ENCODE data around the gene TP53RK. TPM values are rescaled to one million over a fixed set of nuclear protein-coding genes. Genes with fewer than 3 reads are reported as not detected.
"Not testable (repeated sequence)": the region's sequence is repeated elsewhere in the genome, so short reads cannot be mapped to it uniquely, and the experiment has no call there.

TP53RK gene
- total RNA-seq, 1 donor from 2014 or later: 17.3 TPM

DNA sequence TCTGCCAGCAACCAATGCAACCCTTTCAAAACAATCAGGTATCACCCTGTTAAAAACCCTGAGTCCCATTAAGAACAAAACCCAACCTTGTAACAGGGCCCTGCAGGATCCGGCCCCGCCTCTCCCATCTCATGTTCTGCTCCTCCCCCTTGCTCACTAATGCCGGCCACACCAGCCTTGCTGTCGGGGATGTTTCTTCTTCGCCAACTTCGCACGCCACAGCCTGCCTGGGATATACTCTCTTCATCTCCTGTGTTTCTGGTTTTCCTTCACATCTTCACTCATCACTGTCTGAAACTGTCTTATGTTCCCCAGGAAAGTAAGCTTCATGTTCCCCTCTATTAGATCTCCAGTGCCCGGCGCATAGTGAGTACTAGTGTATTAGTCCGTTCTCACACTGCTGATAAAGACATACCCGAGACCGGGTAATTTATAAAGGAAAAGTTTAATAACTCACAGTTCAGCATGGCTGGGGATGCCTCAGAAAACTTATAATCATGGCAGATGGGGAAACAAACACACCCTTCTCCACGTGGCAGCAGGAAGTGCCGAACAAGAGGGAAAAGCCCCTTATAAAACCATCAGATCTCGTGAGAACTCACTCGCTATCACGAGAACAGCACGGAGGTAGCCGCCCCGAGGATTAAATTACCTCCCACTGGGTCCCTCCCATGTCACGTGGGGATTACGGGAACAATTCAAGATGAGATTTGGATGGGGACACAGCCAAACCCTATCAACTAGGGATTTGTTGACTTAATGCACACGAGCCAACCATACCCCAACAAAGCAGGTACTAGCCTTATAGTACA lies 5.1 kb downstream of the TP53RK start:
- intact Hi-C loops (cut with micrococcal nuclease): loop anchor here (10.0 kb wide), 1 partner anchor 1719 kb away; the partner anchor contains the start of genes STK4 and TOMM34

GRCh38 chr20:46683668-46683938 lies 5.6 kb downstream of the TP53RK start:
- intact Hi-C loops (cut with micrococcal nuclease): loop anchor here (10.0 kb wide), 1 partner anchor 1719 kb away; the partner anchor contains the start of genes STK4 and TOMM34

GRCh38 chr20:46683011-46683667 lies 6.1 kb downstream of the TP53RK start:
- intact Hi-C loops (cut with micrococcal nuclease): loop anchor here (10.0 kb wide), 1 partner anchor 1718 kb away; the partner anchor contains the start of genes STK4 and TOMM34

DNA sequence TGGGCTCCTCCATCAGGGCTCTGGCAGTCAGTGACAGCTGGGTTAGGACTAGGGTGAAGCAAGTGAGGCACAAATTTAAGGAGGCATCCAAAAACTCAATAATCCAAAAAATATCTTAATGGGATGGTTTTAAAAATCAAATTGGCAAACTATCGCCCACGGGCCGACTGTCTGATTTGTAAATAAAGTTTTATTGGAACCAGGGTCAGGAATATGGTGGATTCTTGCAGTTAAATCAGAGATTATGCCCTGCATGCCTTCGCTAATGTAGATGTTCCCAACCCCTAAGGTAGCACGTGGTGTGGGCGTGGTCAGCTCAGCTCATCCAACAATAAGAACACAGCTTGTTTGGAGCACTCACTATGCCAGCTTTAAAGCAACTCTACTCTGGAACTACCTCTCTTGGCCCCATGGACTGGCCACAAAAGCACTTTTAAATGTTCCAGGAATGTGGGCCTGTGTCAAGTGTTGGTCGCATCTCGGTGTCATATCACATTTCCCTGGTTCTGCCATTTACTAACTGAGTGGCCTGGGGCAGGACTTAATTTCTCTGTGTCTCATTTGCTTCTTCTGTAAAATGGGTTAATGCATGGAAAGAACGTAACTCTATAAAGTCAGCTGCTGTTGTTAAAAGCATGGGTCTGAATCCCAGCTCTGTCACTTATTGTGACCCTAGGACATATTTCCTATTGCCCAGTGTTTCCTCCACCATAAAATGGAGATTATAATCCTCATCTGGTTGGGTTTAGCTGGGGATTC lies 7.0 kb downstream of the TP53RK start:
- intact Hi-C loops (cut with micrococcal nuclease): loop anchor here (10.0 kb wide), 1 partner anchor 1717 kb away; the partner anchor contains the start of genes STK4 and TOMM34

- intact Hi-C loops (cut with micrococcal nuclease): loop anchor here (1.0 to 10.0 kb wide), 7 partner anchors 8 to 1716 kb away; partner anchors contain the start of genes STK4, TOMM34 and TP53RK
Measured at GRCh38 chr20:46681032-46681854, 8.0 kb downstream of the TP53RK start.

- intact Hi-C loops (cut with micrococcal nuclease): loop anchor here (1.0 to 10.0 kb wide), 7 partner anchors 9 to 1716 kb away; partner anchors contain the start of genes STK4, TOMM34 and TP53RK
Measured at GRCh38 chr20:46680684-46681031, 8.6 kb downstream of the TP53RK start.

- intact Hi-C loops (cut with micrococcal nuclease): no loop called here
Measured at GRCh38 chr20:46678516-46678915, 10.7 kb downstream of the TP53RK start.

DNA sequence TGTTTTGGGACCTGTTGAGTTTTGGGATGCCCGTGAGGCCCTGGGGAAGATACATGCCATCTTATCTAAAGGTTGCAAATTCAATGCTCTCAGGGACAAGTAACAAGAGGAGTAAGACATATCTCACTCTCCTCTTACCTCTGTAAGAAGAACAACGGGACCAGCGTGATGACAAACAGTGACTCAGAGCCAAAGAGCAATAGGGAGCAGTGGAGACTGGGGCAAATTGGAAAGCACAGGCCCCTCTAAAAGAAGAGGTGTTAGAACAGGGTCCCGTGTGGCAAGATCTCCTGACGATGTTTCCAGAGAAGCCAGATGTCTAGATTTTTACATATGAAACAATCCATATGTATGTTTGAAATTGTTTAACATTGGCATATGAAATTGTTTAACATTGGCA lies 11.6 kb downstream of the TP53RK start:
- intact Hi-C loops (cut with micrococcal nuclease): no loop called here

DNA sequence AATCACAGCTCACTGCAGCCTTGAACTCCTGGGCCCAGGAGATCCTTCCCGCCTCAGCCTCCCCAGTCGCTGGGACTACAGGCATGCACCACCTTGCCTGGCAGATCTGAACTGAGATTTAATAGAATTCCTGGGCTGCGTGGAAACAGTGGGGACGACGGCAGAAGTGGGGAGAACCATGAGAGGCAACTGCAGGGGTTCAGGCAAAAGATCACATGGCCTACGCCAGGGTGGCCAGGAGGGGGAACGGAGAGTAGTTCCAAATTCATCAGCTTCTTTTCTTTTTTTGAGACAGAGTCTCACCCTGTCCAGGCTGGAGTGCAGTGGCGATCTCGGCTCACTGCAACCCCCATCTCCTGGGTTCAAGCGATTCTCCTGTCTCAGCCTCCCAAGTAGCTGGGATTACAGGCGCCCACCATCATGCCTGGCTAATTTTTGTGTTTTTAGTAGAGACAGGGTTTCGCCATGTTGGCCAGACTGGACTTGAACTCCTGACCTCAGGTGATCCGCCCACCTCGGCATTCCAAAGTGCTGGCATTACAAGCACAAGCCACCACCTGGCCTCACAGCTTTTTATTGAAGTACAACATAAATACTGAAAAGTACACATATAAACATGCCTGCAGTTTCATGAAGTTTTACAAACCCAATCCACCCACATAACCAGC lies 12.5 kb downstream of the TP53RK start:
- intact Hi-C loops (cut with micrococcal nuclease): not testable (repeated sequence)

DNA sequence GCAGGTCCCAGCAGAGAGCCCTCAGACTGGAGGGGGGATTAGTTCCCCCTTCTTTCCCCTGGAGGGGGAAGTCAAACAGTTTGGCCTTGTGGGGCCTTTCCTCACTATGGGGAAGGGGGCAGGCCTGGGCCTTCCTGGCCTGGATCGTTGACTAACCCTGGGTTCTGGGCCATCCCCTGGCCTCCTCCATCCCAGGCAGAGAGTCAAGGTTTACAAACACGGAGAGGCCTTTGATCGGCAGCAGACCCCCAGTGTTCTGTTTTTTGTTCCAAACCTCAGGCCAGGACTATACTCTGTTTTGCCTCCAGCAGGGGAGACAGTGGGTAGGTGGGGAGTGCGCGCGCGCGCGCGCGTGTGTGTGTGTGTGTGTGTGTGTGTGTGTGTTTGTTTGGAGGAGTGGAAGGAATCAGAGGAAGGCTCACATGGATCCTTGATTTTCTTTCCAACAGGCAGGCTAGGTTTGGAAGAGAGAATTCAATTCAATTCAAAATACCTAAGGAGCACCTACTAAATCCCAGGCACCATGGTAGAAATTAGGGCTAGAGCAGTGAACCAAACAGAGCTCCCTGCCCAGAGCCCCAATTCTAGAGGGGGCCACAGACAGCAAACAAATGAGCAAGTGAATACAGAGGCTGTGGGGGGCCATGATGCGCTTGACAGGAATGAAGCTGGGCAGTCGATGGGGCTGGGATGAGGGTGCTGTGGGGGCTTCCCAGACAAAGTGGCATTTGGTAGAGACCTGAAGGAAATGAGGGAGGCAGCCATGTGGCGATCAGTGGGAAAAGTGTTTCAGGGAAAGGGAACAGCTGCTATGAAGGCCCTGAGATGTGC lies 14.8 kb downstream of the TP53RK start:
- intact Hi-C loops (cut with micrococcal nuclease): no loop called here

GRCh38 chr20:46673394-46674252 lies 15.6 kb downstream of the TP53RK start:
- intact Hi-C loops (cut with micrococcal nuclease): no loop called here

DNA sequence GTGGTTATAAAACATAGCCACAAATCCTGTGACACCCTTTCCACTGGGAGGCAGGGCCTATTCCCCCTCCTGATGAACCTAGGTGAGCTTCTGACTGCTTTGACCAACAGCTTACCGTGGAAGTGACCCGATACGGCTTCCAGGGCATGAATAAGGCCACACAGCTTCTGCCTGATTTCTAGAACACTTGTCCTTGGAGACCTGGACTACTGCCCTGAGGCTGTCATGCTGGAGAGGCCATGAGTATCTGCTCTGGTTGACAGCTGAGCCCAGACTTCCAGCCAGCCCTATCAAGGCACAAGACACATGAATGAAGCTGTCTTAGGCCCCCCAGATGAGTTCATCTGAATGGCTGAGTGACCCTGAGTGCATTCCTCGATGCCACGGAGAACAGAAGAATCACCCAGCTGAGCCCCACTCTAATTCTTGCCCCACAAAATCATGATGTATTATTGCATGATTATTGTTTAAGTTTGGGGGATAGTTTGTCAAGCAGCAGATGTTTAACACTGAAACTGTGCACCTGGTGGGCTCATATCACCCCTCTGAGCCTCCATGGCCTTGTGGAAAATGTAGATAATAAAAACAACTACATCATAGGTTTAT lies 16.6 kb downstream of the TP53RK start:
- intact Hi-C loops (cut with micrococcal nuclease): no loop called here

- intact Hi-C loops (cut with micrococcal nuclease): no loop called here
Measured at GRCh38 chr20:46671866-46672542, 17.2 kb downstream of the TP53RK start.

- intact Hi-C loops (cut with micrococcal nuclease): no loop called here
Measured at GRCh38 chr20:46670585-46671584, 18.4 kb downstream of the TP53RK start.

DNA sequence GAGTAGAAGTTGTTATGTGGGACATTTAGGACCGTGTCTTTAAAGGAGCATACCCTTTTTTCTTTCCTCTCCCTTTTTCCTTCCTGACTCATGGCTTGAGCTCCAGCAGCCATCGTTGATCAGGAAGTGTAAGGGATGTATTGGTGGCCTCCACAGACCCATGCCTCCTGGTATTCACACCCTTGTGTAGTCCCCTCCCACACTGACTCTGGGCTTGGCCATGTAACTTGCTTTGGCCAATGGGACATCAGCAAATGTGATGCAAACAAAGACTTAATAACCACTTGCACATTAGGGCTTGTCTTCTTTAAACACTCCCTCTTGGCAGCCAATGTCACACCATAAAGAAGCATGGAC lies 19.0 kb downstream of the TP53RK start:
- intact Hi-C loops (cut with micrococcal nuclease): no loop called here

- intact Hi-C loops (cut with micrococcal nuclease): no loop called here
Measured at GRCh38 chr20:46666818-46667515, 22.3 kb downstream of the TP53RK start.

Measured in T-helper 1 cell treated with Interleukin-12 subunit alpha and Interleukin-12 subunit beta and Interleukin-4 antibody, amounts not matched to agents 30 ng/mL and 1 ng/mL, for 36 hours (primary cell).